ENCODE measurements around the gene HAAO. TPM values are rescaled to one million over a fixed set of nuclear protein-coding genes. Genes with fewer than 3 reads are reported as not detected.

The HAAO gene
- total and polyA plus RNA-seq, 2 donors from 2014 or later, result 16.2 to 57.2 TPM

DNA sequence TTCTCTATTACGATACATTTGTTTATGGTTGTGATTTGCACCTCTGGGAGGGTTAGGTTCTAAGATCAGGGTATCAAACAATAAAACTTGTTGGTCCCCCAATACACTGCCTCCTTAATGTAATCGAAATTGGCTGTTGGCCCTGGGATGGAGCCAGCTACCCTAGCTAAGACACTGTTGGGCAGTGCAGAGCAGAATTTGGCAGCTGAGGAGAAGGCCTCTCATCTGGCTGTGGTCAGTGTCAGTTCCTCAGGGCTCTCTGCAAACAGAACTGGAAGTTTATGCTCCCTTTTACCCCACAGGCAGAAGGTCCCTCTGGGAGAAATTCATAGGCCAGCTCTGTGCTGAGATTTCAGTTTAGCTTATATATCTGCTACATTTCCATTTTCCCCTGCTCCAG lies 8.6 kb upstream of the HAAO start:
- DNase-seq, result no peak
- FAIRE-seq, result no peak
- H3K27ac ChIP-seq (ENCODE audit: low read depth in 2 of 2, low read length in 2 of 2), result no peak overlapping the region

DNA sequence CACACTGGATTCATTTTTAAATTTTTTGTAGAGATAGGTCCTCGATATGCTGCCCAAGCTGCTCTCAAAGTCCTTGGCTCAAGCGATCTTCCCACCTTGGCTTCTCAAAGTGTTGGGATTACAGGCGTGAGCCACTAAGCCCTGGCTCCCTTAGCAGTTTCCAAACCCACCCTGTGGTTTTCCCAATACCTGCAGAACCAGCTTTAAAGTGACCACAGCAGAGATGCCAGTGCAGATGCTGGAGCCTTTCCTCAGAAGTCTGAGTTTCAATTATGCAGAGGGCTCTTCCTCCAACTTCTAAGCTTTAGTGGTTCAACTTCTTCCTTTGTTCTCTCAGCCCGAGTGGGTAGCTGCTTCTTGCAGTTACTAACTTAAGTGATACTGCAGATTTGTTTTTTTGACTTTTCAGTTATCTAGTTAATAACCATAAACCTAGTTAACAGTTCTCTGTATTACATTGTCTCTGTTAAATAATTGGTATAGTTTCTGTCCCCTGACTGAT lies 8.1 kb upstream of the HAAO start:
- TF ChIP-seq, protein P1, sequence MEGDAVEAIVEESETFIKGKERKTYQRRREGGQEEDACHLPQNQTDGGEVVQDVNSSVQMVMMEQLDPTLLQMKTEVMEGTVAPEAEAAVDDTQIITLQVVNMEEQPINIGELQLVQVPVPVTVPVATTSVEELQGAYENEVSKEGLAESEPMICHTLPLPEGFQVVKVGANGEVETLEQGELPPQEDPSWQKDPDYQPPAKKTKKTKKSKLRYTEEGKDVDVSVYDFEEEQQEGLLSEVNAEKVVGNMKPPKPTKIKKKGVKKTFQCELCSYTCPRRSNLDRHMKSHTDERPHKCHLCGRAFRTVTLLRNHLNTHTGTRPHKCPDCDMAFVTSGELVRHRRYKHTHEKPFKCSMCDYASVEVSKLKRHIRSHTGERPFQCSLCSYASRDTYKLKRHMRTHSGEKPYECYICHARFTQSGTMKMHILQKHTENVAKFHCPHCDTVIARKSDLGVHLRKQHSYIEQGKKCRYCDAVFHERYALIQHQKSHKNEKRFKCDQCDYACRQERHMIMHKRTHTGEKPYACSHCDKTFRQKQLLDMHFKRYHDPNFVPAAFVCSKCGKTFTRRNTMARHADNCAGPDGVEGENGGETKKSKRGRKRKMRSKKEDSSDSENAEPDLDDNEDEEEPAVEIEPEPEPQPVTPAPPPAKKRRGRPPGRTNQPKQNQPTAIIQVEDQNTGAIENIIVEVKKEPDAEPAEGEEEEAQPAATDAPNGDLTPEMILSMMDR (IDR thresholded peaks at IDR 0.05; ENCODE audit: borderline replicate concordance, extremely low read depth, insufficient read depth), result no peak
- intact Hi-C loops (cut with DNase I), result no loop called here
- Histone ChIP-seq H3K36me3 (ENCODE audit: control insufficient read depth in 2 of 3, insufficient read depth in 3 of 3, low read length in 3 of 3) (peaks cover 0 to 7% (median 0%) of the 10 kb centered on the region in 3 donors), H3K27ac (ENCODE audit: low read depth in 2 of 2, low read length in 2 of 2) (no peak overlapping the region), H3K4me1 (ENCODE audit: control insufficient read depth in 2 of 3, insufficient read depth in 2 of 3, low read depth in 1 of 3, low read length in 3 of 3) (peaks cover 0 to 5% (median 0%) of the 10 kb centered on the region in 3 donors), H3K9ac (ENCODE audit: low read length in 3 of 3) (no peak overlapping the region), H3K4me3 (ENCODE audit: low read length in 3 of 3) (no peak overlapping the region), H3K9me3 (ENCODE audit: control insufficient read depth in 2 of 3, insufficient read depth in 1 of 3, low read length in 3 of 3) (no peaks in the 10 kb centered on the region), H3K27me3 (ENCODE audit: control insufficient read depth, insufficient read depth, low read length) (no peaks in the 10 kb centered on the region)
- DNase-seq (no peak), FAIRE-seq (no peak)

More for the DNA sequence above, 8.6 kb upstream of the HAAO start:
- Histone ChIP-seq H3K36me3 (ENCODE audit: control insufficient read depth in 2 of 3, insufficient read depth in 3 of 3, low read length in 3 of 3) (peaks cover 0 to 3% (median 0%) of the 10 kb centered on the region in 3 donors), H3K9ac (ENCODE audit: low read length in 3 of 3) (no peak overlapping the region), H3K27me3 (ENCODE audit: control insufficient read depth, insufficient read depth, low read length) (no peaks in the 10 kb centered on the region), H3K4me1 (ENCODE audit: control insufficient read depth in 2 of 3, insufficient read depth in 2 of 3, low read depth in 1 of 3, low read length in 3 of 3) (peaks cover 0 to under 1% (median 0%) of the 10 kb centered on the region in 3 donors), H3K4me3 (ENCODE audit: low read length in 3 of 3) (no peak overlapping the region), H3K9me3 (ENCODE audit: control insufficient read depth in 2 of 3, insufficient read depth in 1 of 3, low read length in 3 of 3) (no peaks in the 10 kb centered on the region)
- intact Hi-C loops (cut with DNase I), result no loop called here
- TF ChIP-seq, protein P1 (IDR thresholded peaks at IDR 0.05; ENCODE audit: borderline replicate concordance, extremely low read depth, insufficient read depth), result no peak

DNA sequence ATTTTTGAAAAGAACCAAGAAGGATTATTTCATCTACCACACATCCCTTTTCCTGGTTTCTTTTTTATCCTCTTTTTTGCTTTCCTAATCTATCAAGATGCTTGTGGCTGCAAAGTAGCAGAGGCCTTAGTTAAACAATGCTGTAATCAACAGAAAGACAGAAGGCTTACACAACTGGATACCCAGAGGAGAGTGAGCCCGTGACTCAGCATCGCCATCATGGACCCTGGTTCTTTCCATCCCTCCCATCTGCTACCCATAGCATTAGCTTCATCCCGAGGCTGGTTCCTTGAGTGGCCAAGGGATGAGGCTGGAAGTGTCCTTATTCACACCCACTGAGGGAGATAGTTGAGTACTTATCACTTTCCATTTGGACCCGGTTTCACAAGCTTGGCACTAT lies 7.5 kb upstream of the HAAO start:
- TF ChIP-seq, protein P1 (IDR thresholded peaks at IDR 0.05; ENCODE audit: borderline replicate concordance, extremely low read depth, insufficient read depth), result no peak
- Histone ChIP-seq H3K4me3 (ENCODE audit: low read length in 3 of 3) (no peak overlapping the region), H3K9ac (ENCODE audit: low read length in 3 of 3) (no peak overlapping the region), H3K9me3 (ENCODE audit: control insufficient read depth in 2 of 3, insufficient read depth in 1 of 3, low read length in 3 of 3) (no peaks in the 10 kb centered on the region), H3K27ac (ENCODE audit: low read depth in 2 of 2, low read length in 2 of 2) (no peak overlapping the region), H3K4me1 (ENCODE audit: control insufficient read depth in 2 of 3, insufficient read depth in 2 of 3, low read depth in 1 of 3, low read length in 3 of 3) (peaks cover 0 to 6% (median 0%) of the 10 kb centered on the region in 3 donors), H3K36me3 (ENCODE audit: control insufficient read depth in 2 of 3, insufficient read depth in 3 of 3, low read length in 3 of 3) (peaks cover 0 to 7% (median 0%) of the 10 kb centered on the region in 3 donors), H3K27me3 (ENCODE audit: control insufficient read depth, insufficient read depth, low read length) (no peaks in the 10 kb centered on the region)
- intact Hi-C loops (cut with DNase I), result no loop called here
- no peak for DNase-seq
- no peak for FAIRE-seq

DNA sequence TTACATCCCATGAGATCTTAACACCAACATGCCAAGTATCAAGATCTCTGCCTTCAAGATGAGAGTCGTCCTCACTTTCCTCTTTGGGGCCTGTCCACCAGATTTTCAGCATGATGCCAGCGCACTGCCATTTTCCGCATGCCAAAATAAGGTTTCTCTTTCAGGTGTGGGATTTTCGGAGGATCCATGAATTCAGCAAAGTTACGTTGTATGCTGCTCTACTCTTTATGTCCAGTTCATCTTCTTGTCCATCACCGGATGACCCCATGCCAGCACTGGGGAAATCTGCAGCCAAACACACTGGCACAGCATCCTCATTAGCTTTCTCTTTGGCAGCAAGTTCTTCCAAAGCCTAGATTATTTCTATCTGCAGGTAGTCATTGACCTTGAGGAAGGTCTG lies 4.9 kb upstream of the HAAO start:
- no peak overlapping the region for H3K27ac ChIP-seq (ENCODE audit: low read depth in 2 of 2, low read length in 2 of 2)
- DNase-seq (no peak), FAIRE-seq (no peak)
- H3K4me1 ChIP-seq (ENCODE audit: control insufficient read depth in 2 of 3, insufficient read depth in 2 of 3, low read depth in 1 of 3, low read length in 3 of 3), result peaks cover 0 to 6% (median 3%) of the 10 kb centered on the region in 3 donors
- H3K4me3 ChIP-seq (ENCODE audit: low read length in 3 of 3), result no peak overlapping the region
- H3K36me3 ChIP-seq (ENCODE audit: control insufficient read depth in 2 of 3, insufficient read depth in 3 of 3, low read length in 3 of 3), result peaks cover 0 to 7% (median 0%) of the 10 kb centered on the region in 3 donors
- TF ChIP-seq, protein P1 (IDR thresholded peaks at IDR 0.05; ENCODE audit: borderline replicate concordance, extremely low read depth, insufficient read depth), result no peak
- H3K9ac ChIP-seq (ENCODE audit: low read length in 3 of 3), result no peak overlapping the region
- no peaks in the 10 kb centered on the region for H3K27me3 ChIP-seq (ENCODE audit: control insufficient read depth, insufficient read depth, low read length)
- H3K9me3 ChIP-seq (ENCODE audit: control insufficient read depth in 2 of 3, insufficient read depth in 1 of 3, low read length in 3 of 3), result no peaks in the 10 kb centered on the region
- intact Hi-C loops (cut with DNase I), result no loop called here
